ENCODE data around the gene CFP. TPM values are rescaled to one million over a fixed set of nuclear protein-coding genes. Genes with fewer than 3 reads are reported as not detected.

CFP gene
- total and polyA plus RNA-seq, 2 of the 13 experiments (the other 11 are each of a cell fraction or from before 2014, with no cell fraction given) = 0.01 TPM; not detected in 1

- DNase-seq (ENCODE audit: low spot score) = no peak
- Histone ChIP-seq H3K27me3 (ENCODE audit: control insufficient read depth in 1 of 2, insufficient read depth in 2 of 2, low read length in 2 of 2) (no peaks in the 10 kb centered on the region), H3K4me1 (ENCODE audit: insufficient read depth, low read length) (no peaks in the 10 kb centered on the region), H3K36me3 (replicated peaks in 1 of 2; ENCODE audit: control insufficient read depth in 1 of 2, insufficient read depth in 2 of 2, low read length in 2 of 2) (peaks cover 0 to 19% of the 10 kb centered on the region in 2 experiments; a peak in 3 of 5 replicates), H4K20me1 (ENCODE audit: insufficient read depth, low read length) (no peaks in the 10 kb centered on the region), H2AFZ (ENCODE audit: low read length) (no peak overlapping the region), H3K79me2 (ENCODE audit: insufficient read depth, low read length) (peaks cover 2% of the 10 kb centered on the region), H3K9me3 (ENCODE audit: low read length) (no peaks in the 10 kb centered on the region), H3K9ac (ENCODE audit: insufficient read depth, low read depth, low read length) (no peak overlapping the region), H3K4me2 (ENCODE audit: low read depth, low read length) (no peak overlapping the region), H3K27ac (ENCODE audit: extremely low read length, insufficient read depth, low read length) (no peak overlapping the region), H3K4me3 (replicated peaks in 1 of 3; ENCODE audit: insufficient read depth in 1 of 3, low read depth in 2 of 3, low read length in 3 of 3) (no peak overlapping the region)
- peak; percentile 82 for ATAC-seq
- TF ChIP-seq KDM3A (CRISPR knock-in tag; IDR thresholded peaks at IDR 0.05; ENCODE audit: low read depth) (no peak), ZNF652 (CRISPR knock-in tag; IDR thresholded peaks at IDR 0.05; ENCODE audit: borderline replicate concordance, low read depth) (no peak), GTF3A (CRISPR knock-in tag; conservative IDR thresholded peaks at IDR 0.05) (no peak), CEBPG (CRISPR knock-in tag; IDR thresholded peaks at IDR 0.05) (no peak), ZNF326 (CRISPR knock-in tag; IDR thresholded peaks at IDR 0.05; ENCODE audit: borderline replicate concordance) (no peak), ZKSCAN1 (IDR thresholded peaks at IDR 0.05; ENCODE audit: low read length) (no peak)
- no peak for FAIRE-seq
- no TSS peak for BruUV-seq (replicated peaks)
- in situ Hi-C loops (cut with HindIII; ENCODE audit: extremely low pct_ligation_motif_present, low pct_unique_long_range_greater_than_20kb) (loop anchor here (5.0 kb wide), 1 partner anchor 82 kb away; the partner anchor contains the start of gene ARAF), intact Hi-C loops (cut with micrococcal nuclease; ENCODE audit: unreplicated experiment) (loop anchor here (5.0 kb wide), 1 partner anchor 102 kb away; no protein-coding TSS in a partner anchor)
- CTCF ChIA-PET (ENCODE audit: low intra/inter-chr PET ratio, low total read pairs) = no interaction called here
- POLR2A ChIA-PET = no interaction called here
- 83% methylated on average over 12 of the region's 12 CpGs for WGBS (ENCODE audit: low lambda C conversion rate)
Measured at GRCh38 chrX:47644557-47645091, 14.9 kb upstream of the CFP start.

- DNase-seq (ENCODE audit: low spot score) (no peak), ATAC-seq (peak; percentile 60; the same call in 2 of the 3 replicates), FAIRE-seq (peak; percentile 61)
- Histone ChIP-seq H3K9me3 (ENCODE audit: low read length) (no peaks in the 10 kb centered on the region), H3K36me3 (replicated peaks in 1 of 2; ENCODE audit: control insufficient read depth in 1 of 2, insufficient read depth in 2 of 2, low read length in 2 of 2) (peaks cover 0 to 25% of the 10 kb centered on the region in 2 experiments; a peak in 3 of 5 replicates), H3K27ac (ENCODE audit: extremely low read length, insufficient read depth, low read length) (no peak overlapping the region), H3K4me3 (replicated peaks in 1 of 3; ENCODE audit: insufficient read depth in 1 of 3, low read depth in 2 of 3, low read length in 3 of 3) (no peak overlapping the region), H2AFZ (ENCODE audit: low read length) (no peak overlapping the region), H4K20me1 (ENCODE audit: insufficient read depth, low read length) (no peaks in the 10 kb centered on the region), H3K9ac (ENCODE audit: insufficient read depth, low read depth, low read length) (no peak overlapping the region), H3K79me2 (ENCODE audit: insufficient read depth, low read length) (no peaks in the 10 kb centered on the region), H3K27me3 (ENCODE audit: control insufficient read depth in 1 of 2, insufficient read depth in 2 of 2, low read length in 2 of 2) (no peaks in the 10 kb centered on the region), H3K4me1 (ENCODE audit: insufficient read depth, low read length) (no peaks in the 10 kb centered on the region), H3K4me2 (ENCODE audit: low read depth, low read length) (no peak overlapping the region)
- POLR2A ChIA-PET = no interaction called here
- intact Hi-C loops (cut with micrococcal nuclease; ENCODE audit: unreplicated experiment) (loop anchor here (5.0 kb wide), 1 partner anchor 102 kb away; no protein-coding TSS in a partner anchor), in situ Hi-C loops (cut with HindIII; ENCODE audit: extremely low pct_ligation_motif_present, low pct_unique_long_range_greater_than_20kb) (loop anchor here (5.0 kb wide), 1 partner anchor 82 kb away; the partner anchor contains the start of gene ARAF)
- CTCF ChIA-PET (ENCODE audit: low intra/inter-chr PET ratio, low total read pairs) = no interaction called here
- WGBS (ENCODE audit: low lambda C conversion rate) = 68% methylated on average over 2 of the region's 2 CpGs
- TF ChIP-seq CTCF (CRISPR knock-in tag; IDR thresholded peaks at IDR 0.05) (peak; percentile 38; the same call in 1 of the 2 replicates), ZBTB34 (CRISPR knock-in tag; IDR thresholded peaks at IDR 0.05) (no peak)
- no TSS peak for BruUV-seq (replicated peaks)
Measured at GRCh38 chrX:47643926-47644325, 14.2 kb upstream of the CFP start.

Measured in HepG2 (cell line).